Heart left ventricle (tissue), 16 donors: ENCODE data around the gene HOTAIR. TPM values are rescaled to one million over a fixed set of nuclear protein-coding genes. Genes with fewer than 3 reads are reported as not detected.

Source experiments
- ATAC-seq, 4 donors: fragments of 200-7000 bp; cut with Tn5 transposase; one replicate each; pipeline ENCODE4 v1.9.1; 2020 to 2022; ENCODE audit warnings: moderate library complexity in 4 of 4, mild to moderate bottlenecking in 3 of 4, moderate number of reproducible peaks in 1 of 4
- DNase-seq, 5 donors: peaks; one replicate each; pipeline ENCODE4 v3.0.0-alpha.2; 2020
- H3K27ac ChIP-seq, 12 donors: fragments of 200-600 bp; sonication (generic) in 4 of 12; one replicate each; pipeline versions ENCODE4 v1.5.0 to v1.8.0; 2016 to 2022; ENCODE audit warnings: mild to moderate bottlenecking in 2 of 12
- H3K27me3 ChIP-seq, 9 donors: fragments of 200-600 bp; sonication (generic) in 2 of 9; one replicate each; pipeline versions ENCODE4 v1.5.1 to v1.8.0; 2016 to 2022; ENCODE audit warnings: mild to moderate bottlenecking in 3 of 9
- H3K36me3 ChIP-seq, 9 donors: fragments of 200-600 bp; sonication (generic) in 2 of 9; one replicate each; pipeline versions ENCODE4 v1.5.0 to v1.8.0; 2018 to 2022; ENCODE audit warnings: mild to moderate bottlenecking in 2 of 9
- H3K4me1 ChIP-seq, 12 donors: fragments of 200-600 bp; sonication (generic) in 4 of 12; one replicate each; pipeline versions ENCODE4 v1.5.0 to v1.8.0; 2016 to 2022; ENCODE audit warnings: mild to moderate bottlenecking in 3 of 12
- H3K4me3 ChIP-seq, 12 donors: fragments of 200-600 bp; sonication (generic) in 4 of 12; one replicate each; pipeline versions ENCODE4 v1.5.0 to v1.8.0; 2017 to 2022; ENCODE audit warnings: mild to moderate bottlenecking in 9 of 12, moderate library complexity in 4 of 12
- H3K9me3 ChIP-seq, 12 donors: fragments of 200-600 bp; sonication (generic) in 4 of 12; one replicate each; pipeline versions ENCODE4 v1.5.0 to v1.8.0; 2016 to 2022; ENCODE audit warnings: mild to moderate bottlenecking in 1 of 12
- POLR2A ChIP-seq, 2 donors: fragments of 450-650 bp; IDR thresholded peaks; one replicate each; pipeline ENCODE4 v1.6.1; 2017; ENCODE audit warnings: antibody characterized with exemption in 2 of 2, mild to moderate bottlenecking in 2 of 2, moderate library complexity in 2 of 2
- WGBS, 4 donors: extraction: QIAGEN DNeasy Blood & Tissue Kit in 2 of 4; methylation state at CpG; one replicate each; pipeline versions ENCODE4 v1.1.5 to v1.1.7; 2013 to 2018; 5-methylcytosine and 5-hydroxymethylcytosine counted together
- intact Hi-C, 10 donors: fragments of 100-400 bp; cut with DNase I; formaldehyde crosslinking; loops; one replicate each; pipeline versions ENCODE4 v1.11.1 to v1.14.2; 2022
- polyA plus RNA-seq, 2 donors: library from polyadenylated mRNA; stranded (reverse); fragments of 200-250 nt; gene quantifications; one replicate each; pipeline ENCODE4 v1.2.3, GENCODE V29; 2013
- total RNA-seq, 9 donors: library from RNA; depleted of rRNA in 2 of 9; stranded (reverse); fragments of >200 nt in 2 of 9; fragmentation: NEBNext Ultra II Directional in 3 of 9; extraction: Animal tissue kit (Norgen Biotek cat#: 25700) in 3 of 9; gene quantifications; one replicate each; pipeline versions ENCODE4 v1.1.0 to v1.2.4, GENCODE V29; 2016 to 2023
- TF ChIP-seq, protein P1 (sequence below), 12 donors: fragments of 200-600 bp; sonication (generic) in 4 of 12; IDR thresholded peaks; one replicate each; pipeline versions ENCODE4 v1.5.0 to v1.8.0; 2018 to 2022; ENCODE audit warnings: antibody characterized with exemption in 12 of 12, mild to moderate bottlenecking in 5 of 12
- donor health status: ischemic (EF 13 %, LVEDD 7.1; RV severe dilation, severe dysfunction).
- donor health status: healthy with polysubstance abuse.
- donor health status: DM: no; HTN: yes; CAD: no.
- donor health status: DM: no; HTN: no; CAD: no.
- donor health status: ischemic (EF 25% LVEDD 6.9; RV normal size, moderate dysfunction).
- donor health status: ischemic (EF 25% LVEDD 5.7; RV mildly dilated, moderate dysfunction).
- donor health status: healthy.
- donor health status: DM: yes; HTN: yes; CAD: no.
- donor health status: ischemic (EF 35%, LVEDD 5.7; RV mildly dilated, moderate dysfunction).
- donor health status: nonischemic (EF 11% LVEDD 7.7; RV severe dilation, severe dysfunction).
- donor health status: DM: yes; HTN: yes; CAD: no.
- donor health status: PGD.
- donor health status: ischemic (EF 29% LVEDD 5.4; RV normal size, mild dysfunction).
- donor health status: nonischemic (EF 23%, LVEDD 6.1; RV moderate dilation, normal function).

Gene HOTAIR
- total and polyA plus RNA-seq, 11 donors, result not detected

DNA sequence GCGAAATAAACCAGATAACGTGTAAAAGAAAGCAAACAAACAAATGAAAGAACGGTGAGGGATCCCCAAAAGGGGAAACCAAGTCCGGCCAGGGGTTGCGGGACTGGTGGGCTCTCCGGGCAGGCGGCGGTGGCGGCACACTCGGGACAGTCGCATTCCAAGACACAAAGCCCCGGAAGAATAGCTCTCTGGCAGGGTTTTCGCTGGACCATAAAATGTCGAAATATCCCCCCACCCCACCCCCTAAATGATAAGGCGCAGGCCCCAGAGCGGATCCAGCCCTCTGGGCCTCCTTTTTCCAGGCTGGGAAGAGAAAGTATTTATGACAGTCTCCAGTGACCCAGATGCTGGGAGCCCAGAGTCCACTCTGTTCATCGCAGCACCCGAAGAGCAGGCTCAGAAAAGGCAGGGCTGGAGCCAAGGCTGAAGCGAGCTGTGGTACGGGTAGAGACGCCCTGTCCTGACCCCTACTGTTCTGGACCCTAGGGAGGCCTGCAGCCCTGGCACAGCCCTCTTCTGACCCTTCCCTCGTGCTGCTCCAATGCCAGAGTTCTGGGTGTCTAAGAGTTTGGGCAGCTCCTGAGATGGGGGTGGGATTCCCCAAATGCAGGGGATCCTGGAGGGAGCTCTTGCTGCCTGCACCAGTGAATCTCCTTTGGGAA, 31.9 kb upstream of the HOTAIR start:
- TF ChIP-seq, protein P1, sequence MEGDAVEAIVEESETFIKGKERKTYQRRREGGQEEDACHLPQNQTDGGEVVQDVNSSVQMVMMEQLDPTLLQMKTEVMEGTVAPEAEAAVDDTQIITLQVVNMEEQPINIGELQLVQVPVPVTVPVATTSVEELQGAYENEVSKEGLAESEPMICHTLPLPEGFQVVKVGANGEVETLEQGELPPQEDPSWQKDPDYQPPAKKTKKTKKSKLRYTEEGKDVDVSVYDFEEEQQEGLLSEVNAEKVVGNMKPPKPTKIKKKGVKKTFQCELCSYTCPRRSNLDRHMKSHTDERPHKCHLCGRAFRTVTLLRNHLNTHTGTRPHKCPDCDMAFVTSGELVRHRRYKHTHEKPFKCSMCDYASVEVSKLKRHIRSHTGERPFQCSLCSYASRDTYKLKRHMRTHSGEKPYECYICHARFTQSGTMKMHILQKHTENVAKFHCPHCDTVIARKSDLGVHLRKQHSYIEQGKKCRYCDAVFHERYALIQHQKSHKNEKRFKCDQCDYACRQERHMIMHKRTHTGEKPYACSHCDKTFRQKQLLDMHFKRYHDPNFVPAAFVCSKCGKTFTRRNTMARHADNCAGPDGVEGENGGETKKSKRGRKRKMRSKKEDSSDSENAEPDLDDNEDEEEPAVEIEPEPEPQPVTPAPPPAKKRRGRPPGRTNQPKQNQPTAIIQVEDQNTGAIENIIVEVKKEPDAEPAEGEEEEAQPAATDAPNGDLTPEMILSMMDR (IDR thresholded peaks at IDR 0.05), result no peak
- TF ChIP-seq POLR2A (IDR thresholded peaks at IDR 0.05), result no peak
- H3K4me3 ChIP-seq, result peak overlapping the region in 9 of 12 donors; percentile 10 to 49 (median 36)
- no peaks in the 10 kb centered on the region for H3K9me3 ChIP-seq
- intact Hi-C loops, result loop anchor here in 8 of 10 donors (1.0 to 10.0 kb wide), 6 partner anchors 184 to 368 kb away; no protein-coding TSS in a partner anchor
- H3K36me3 ChIP-seq, result no peaks in the 10 kb centered on the region
- no peak overlapping the region for H3K27ac ChIP-seq
- peaks cover 0 to 20% (median 11%) of the 10 kb centered on the region in 12 donors for H3K4me1 ChIP-seq
- DNase-seq (no peak), ATAC-seq (no peak)
- H3K27me3 ChIP-seq, result peaks cover 63 to 100% (median 96%) of the 10 kb centered on the region in 9 donors
- WGBS, 4 donors, result 18 to 36% (median 20%) methylated on average over 19 to 22 of the region's 22 CpGs

DNA sequence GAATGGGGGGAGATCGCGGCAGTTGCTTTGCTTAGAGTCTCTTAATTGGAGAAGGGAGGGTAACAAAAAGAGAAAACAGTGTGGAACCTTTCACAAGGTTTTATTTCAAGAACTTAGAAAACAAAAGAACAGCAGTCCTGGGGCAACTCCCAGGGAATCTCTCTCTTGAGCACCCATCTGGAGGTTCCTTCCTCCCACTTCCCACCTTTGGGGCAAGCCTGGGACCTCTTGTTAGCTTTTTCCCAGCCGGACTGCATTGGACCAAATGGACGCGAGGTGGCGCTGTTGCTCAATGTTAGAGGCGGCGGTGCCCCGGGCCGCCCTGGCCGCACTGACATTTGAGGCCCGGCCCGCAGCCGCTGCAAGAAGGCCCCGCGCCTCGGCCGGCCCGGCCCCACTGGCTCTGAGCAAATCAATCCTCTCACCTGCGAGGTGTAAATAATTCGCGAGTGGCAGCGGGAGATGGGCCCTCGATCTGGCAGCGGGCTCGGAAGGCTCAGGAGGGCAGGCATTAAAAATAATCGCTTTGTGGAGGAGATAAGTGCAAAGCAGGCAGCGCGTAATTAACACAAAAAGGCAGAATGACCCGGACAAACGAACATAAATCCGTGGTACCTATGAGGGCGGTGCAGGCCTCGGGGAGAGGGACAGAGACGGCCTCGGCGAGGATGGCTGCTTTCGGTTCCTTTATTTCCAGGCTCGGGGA, 31.3 kb upstream of the HOTAIR start:
- intact Hi-C loops, result loop anchor here in 8 of 10 donors (1.0 to 10.0 kb wide), 6 partner anchors 185 to 369 kb away; no protein-coding TSS in a partner anchor
- Histone ChIP-seq H3K27me3 (peaks cover 63 to 100% (median 95%) of the 10 kb centered on the region in 9 donors), H3K36me3 (no peaks in the 10 kb centered on the region), H3K9me3 (no peaks in the 10 kb centered on the region), H3K4me1 (peaks cover 0 to 20% (median 11%) of the 10 kb centered on the region in 12 donors), H3K27ac (no peak overlapping the region), H3K4me3 (peak overlapping the region in 9 of 12 donors; percentile 10 to 49 (median 36))
- ATAC-seq (peak; percentile 68 to 92 (median 89)), DNase-seq (peak; percentile 78 to 93 (median 85))
- TF ChIP-seq POLR2A (IDR thresholded peaks at IDR 0.05), result no peak
- TF ChIP-seq, protein P1 (IDR thresholded peaks at IDR 0.05), result peak; percentile 84 to 96 (median 94)
- 4 to 7% (median 5%) methylated on average over 33 to 39 of the region's 39 CpGs for WGBS, 4 donors

- no peak for TF ChIP-seq POLR2A (IDR thresholded peaks at IDR 0.05)
- TF ChIP-seq, protein P1 (IDR thresholded peaks at IDR 0.05), result no peak
- 5 to 10% (median 6%) methylated on average over 25 to 26 of the region's 26 CpGs for WGBS, 4 donors
These were observed 30.7 kb upstream of the HOTAIR start for GRCh38 chr12:54005531-54005852.

More at GRCh38 chr12:54005531-54005852, 30.7 kb upstream of the HOTAIR start:
- intact Hi-C loops, result loop anchor here in 4 of 10 donors (5.0 to 10.0 kb wide), 2 partner anchors 187 to 369 kb away; no protein-coding TSS in a partner anchor
- Histone ChIP-seq H3K4me3 (no peak overlapping the region), H3K4me1 (peaks cover 0 to 22% (median 12%) of the 10 kb centered on the region in 12 donors), H3K27me3 (peaks cover 68 to 100% (median 96%) of the 10 kb centered on the region in 9 donors), H3K9me3 (no peaks in the 10 kb centered on the region), H3K27ac (no peak overlapping the region), H3K36me3 (no peaks in the 10 kb centered on the region)
- DNase-seq (no peak), ATAC-seq (no peak)
